Sigmoid colon (tissue), 7 donors: ENCODE measurements around the gene UBE2QL1. TPM values are rescaled to one million over a fixed set of nuclear protein-coding genes. Genes with fewer than 3 reads are reported as not detected.

Experiments
- DNase-seq: peaks from one replicate; pipeline ENCODE4 v3.0.0-alpha.2; 2019
- H3K27ac ChIP-seq, 4 donors: fragments of 200-600 bp; sonication (generic); one replicate each; pipeline ENCODE4 v1.5.1; 2016 to 2019; ENCODE audit warnings: mild to moderate bottlenecking in 1 of 4
- H3K27me3 ChIP-seq, 3 donors: fragments of 200-600 bp; sonication (generic); one replicate each; pipeline ENCODE4 v1.5.1; 2019; ENCODE audit warnings: mild to moderate bottlenecking in 1 of 3
- H3K36me3 ChIP-seq, 4 donors: fragments of 200-600 bp; sonication (generic); one replicate each; pipeline ENCODE4 v1.5.1; 2016 to 2019
- H3K4me1 ChIP-seq, 4 donors: fragments of 200-600 bp; sonication (generic); one replicate each; pipeline ENCODE4 v1.5.1; 2017 to 2019
- H3K4me3 ChIP-seq, 4 donors: fragments of 200-600 bp; sonication (generic); one replicate each; pipeline ENCODE4 v1.5.1; 2017 to 2019; ENCODE audit warnings: mild to moderate bottlenecking in 2 of 4, moderate library complexity in 1 of 4
- H3K9me3 ChIP-seq, 4 donors: fragments of 200-600 bp in 3 of 4; sonication (generic) in 3 of 4; one replicate each; pipeline versions ENCODE4 v1.5.1 to v1.6.1; 2013 to 2019
- EP300 ChIP-seq, 4 donors: sonication (generic); formaldehyde crosslinking; IDR thresholded peaks; one replicate each; pipeline ENCODE4 v1.6.1; 2017; ENCODE audit warnings: antibody characterized with exemption in 4 of 4
- POLR2A ChIP-seq, 2 donors: fragments of 450-650 bp; IDR thresholded peaks; one replicate each; pipeline ENCODE4 v1.6.1; 2016; ENCODE audit warnings: antibody characterized with exemption in 2 of 2, mild to moderate bottlenecking in 2 of 2, moderate library complexity in 2 of 2
- POLR2AphosphoS5 ChIP-seq, 4 donors: sonication (generic); formaldehyde crosslinking; IDR thresholded peaks; one replicate each; pipeline ENCODE4 v1.6.1; 2017; ENCODE audit warnings: antibody characterized with exemption in 4 of 4
- WGBS, 2 donors: extraction: QIAGEN DNeasy Blood & Tissue Kit; methylation state at CpG; one replicate each; pipeline ENCODE4 v1.1.7; 2013; 5-methylcytosine and 5-hydroxymethylcytosine counted together
- intact Hi-C: fragments of 100-400 bp; cut with DNase I; formaldehyde crosslinking; loops from one replicate; pipeline ENCODE4 v1.15.1; 2023
- polyA plus RNA-seq, 3 donors: library from polyadenylated mRNA; stranded (reverse); fragments of 200-250 nt; gene quantifications; one replicate each; pipeline ENCODE4 v1.2.3, GENCODE V29; 2013
- total RNA-seq, 4 donors: library from RNA; depleted of rRNA; stranded (reverse); fragments of >200 nt; gene quantifications; one replicate each; pipeline ENCODE4 v1.1.0, GENCODE V29; 2016
- TF ChIP-seq, protein P1 (sequence below), 4 experiments: fragments of 450-650 bp in 3 of 4; fragments of 200-600 bp in 1 of 4; IDR thresholded peaks; one replicate each; pipeline ENCODE4 v1.5.1; 2016 to 2019; ENCODE audit warnings: antibody characterized with exemption in 4 of 4, mild to moderate bottlenecking in 3 of 4, moderate library complexity in 2 of 4
- donor health status: healthy with polysubstance abuse.
- donor health status: Bipolar disorder and iron deficiency.
- donor health status: healthy.

UBE2QL1 gene
- total and polyA plus RNA-seq, 7 donors = under 0.01 to 5.5 (median 3.6) TPM

DNA sequence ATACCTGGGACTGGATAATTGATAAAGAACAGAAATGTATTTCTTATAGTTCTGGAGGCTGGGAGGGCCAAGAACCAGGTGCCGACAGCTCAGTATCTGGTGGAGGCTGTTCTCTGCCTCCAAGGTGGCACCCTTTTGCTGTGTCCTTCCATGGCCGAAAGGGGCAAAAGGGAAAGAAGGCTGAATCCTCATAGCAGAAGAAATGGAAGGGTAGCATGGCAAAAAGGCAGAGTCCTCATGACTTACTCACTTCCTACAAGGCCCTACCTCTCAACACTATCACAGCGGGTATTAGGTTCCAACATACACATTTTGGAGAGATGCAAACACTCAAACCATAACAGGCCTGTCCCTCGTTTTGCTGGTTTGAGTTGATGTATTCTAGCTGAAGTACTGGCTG lies 45.2 kb upstream of the UBE2QL1 start:
- Histone ChIP-seq H3K27me3 (no peaks in the 10 kb centered on the region), H3K4me3 (no peak overlapping the region), H3K27ac (no peak overlapping the region), H3K36me3 (no peaks in the 10 kb centered on the region), H3K9me3 (no peaks in the 10 kb centered on the region), H3K4me1 (no peaks in the 10 kb centered on the region)
- no peak for DNase-seq
- intact Hi-C loops = no loop called here
- TF ChIP-seq EP300 (IDR thresholded peaks at IDR 0.05) = no peak
- TF ChIP-seq POLR2A (IDR thresholded peaks at IDR 0.05) = no peak
- TF ChIP-seq POLR2AphosphoS5 (IDR thresholded peaks at IDR 0.05) = no peak
- TF ChIP-seq, protein P1, sequence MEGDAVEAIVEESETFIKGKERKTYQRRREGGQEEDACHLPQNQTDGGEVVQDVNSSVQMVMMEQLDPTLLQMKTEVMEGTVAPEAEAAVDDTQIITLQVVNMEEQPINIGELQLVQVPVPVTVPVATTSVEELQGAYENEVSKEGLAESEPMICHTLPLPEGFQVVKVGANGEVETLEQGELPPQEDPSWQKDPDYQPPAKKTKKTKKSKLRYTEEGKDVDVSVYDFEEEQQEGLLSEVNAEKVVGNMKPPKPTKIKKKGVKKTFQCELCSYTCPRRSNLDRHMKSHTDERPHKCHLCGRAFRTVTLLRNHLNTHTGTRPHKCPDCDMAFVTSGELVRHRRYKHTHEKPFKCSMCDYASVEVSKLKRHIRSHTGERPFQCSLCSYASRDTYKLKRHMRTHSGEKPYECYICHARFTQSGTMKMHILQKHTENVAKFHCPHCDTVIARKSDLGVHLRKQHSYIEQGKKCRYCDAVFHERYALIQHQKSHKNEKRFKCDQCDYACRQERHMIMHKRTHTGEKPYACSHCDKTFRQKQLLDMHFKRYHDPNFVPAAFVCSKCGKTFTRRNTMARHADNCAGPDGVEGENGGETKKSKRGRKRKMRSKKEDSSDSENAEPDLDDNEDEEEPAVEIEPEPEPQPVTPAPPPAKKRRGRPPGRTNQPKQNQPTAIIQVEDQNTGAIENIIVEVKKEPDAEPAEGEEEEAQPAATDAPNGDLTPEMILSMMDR (IDR thresholded peaks at IDR 0.05) = no peak
- WGBS, 2 donors = 83 to 88% methylated on average over 4 of the region's 4 CpGs

DNA sequence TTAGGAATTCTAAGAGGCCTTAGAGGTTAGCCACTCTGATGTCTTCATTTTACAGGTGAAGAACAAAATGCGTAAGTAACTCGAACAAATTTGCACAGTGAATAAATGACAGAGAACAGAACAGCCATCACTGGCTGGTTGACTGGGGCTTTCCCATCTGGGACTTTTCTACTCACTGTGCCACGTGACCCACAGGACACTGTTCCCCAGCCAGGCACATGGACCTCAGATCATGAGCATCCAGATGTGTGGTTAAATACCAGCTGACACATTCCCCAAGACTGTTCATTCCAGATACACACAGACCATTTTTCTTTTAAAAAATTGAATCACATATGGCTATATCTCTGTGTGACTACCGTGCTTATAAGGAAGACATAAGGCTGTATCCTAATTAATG lies 44.5 kb upstream of the UBE2QL1 start:
- TF ChIP-seq, protein P1 (IDR thresholded peaks at IDR 0.05) = no peak
- TF ChIP-seq POLR2AphosphoS5 (IDR thresholded peaks at IDR 0.05) = no peak
- no peak for TF ChIP-seq EP300 (IDR thresholded peaks at IDR 0.05)
- TF ChIP-seq POLR2A (IDR thresholded peaks at IDR 0.05) = no peak
- intact Hi-C loops = no loop called here
- Histone ChIP-seq H3K27ac (no peak overlapping the region), H3K9me3 (no peaks in the 10 kb centered on the region), H3K4me1 (no peaks in the 10 kb centered on the region), H3K36me3 (no peaks in the 10 kb centered on the region), H3K4me3 (no peak overlapping the region), H3K27me3 (no peaks in the 10 kb centered on the region)
- WGBS, 2 donors = 84 to 87% methylated on average over 4 of the region's 4 CpGs
- no peak for DNase-seq

DNA sequence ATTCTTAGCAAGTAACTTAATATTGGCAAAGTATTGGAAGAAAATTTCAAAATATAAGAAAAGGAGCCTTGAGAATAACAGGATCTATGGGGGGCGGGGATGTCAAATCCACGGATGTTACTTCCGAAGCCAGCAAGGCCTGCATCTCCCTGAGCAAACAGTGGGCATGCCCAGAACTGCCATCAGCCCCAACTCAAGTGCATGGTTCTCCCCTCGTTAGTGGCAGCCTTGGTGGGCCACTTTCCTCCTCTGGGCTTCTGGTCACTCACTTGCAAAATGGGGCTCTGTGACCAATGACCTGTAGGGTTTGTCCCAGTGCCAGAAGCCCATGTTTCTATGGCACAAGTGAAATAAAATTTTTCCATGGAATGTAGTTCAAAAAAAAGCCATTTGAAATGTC lies 43.1 kb upstream of the UBE2QL1 start:
- no peaks in the 10 kb centered on the region for H3K36me3 ChIP-seq
- H3K4me3 ChIP-seq = no peak overlapping the region
- intact Hi-C loops = no loop called here
- DNase-seq = no peak
- no peaks in the 10 kb centered on the region for H3K9me3 ChIP-seq
- no peaks in the 10 kb centered on the region for H3K4me1 ChIP-seq
- 87 to 89% methylated on average over 4 of the region's 4 CpGs for WGBS, 2 donors
- no peaks in the 10 kb centered on the region for H3K27me3 ChIP-seq
- TF ChIP-seq POLR2A (IDR thresholded peaks at IDR 0.05) (no peak), EP300 (IDR thresholded peaks at IDR 0.05) (no peak), POLR2AphosphoS5 (IDR thresholded peaks at IDR 0.05) (no peak)
- TF ChIP-seq, protein P1 (IDR thresholded peaks at IDR 0.05) = no peak
- H3K27ac ChIP-seq = no peak overlapping the region

DNA sequence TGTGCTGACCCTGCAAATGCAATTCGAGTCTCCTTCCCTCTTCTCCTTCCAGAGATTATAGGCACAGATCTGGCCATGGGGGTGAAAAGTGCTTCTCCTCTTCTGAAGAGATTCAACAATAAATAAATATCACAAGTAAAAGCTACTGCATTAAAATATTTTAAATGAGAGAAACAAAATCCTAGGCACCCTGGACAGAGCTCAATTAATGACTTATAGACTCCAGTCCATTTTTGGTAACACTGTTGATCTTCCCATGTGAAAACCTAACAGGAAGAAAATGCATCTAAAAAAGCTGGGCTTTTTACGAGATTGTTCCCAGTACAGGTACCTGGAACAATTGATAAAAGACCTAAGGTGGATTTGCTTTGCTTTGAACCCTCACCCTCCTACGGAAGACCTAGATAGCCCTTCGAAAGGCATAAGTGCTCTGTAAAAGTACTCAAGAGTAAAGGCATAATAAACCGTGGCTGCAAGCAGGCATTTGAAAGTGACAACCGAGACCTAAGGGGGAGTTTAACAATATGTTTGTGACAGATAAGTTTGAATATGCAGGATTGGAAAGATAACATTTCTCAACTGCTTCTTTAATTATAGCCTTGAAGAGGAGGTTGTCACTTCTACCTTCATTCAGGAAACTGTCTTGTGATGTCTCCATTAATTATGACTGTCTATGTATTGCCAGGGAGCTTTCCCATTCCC lies 41.0 kb upstream of the UBE2QL1 start:
- Histone ChIP-seq H3K27ac (no peak overlapping the region), H3K36me3 (no peaks in the 10 kb centered on the region), H3K4me1 (peaks cover 0 to 1% (median 0%) of the 10 kb centered on the region in 4 donors), H3K27me3 (no peaks in the 10 kb centered on the region), H3K4me3 (no peak overlapping the region), H3K9me3 (no peaks in the 10 kb centered on the region)
- DNase-seq = no peak
- TF ChIP-seq EP300 (IDR thresholded peaks at IDR 0.05) = no peak
- TF ChIP-seq, protein P1 (IDR thresholded peaks at IDR 0.05) = no peak
- no peak for TF ChIP-seq POLR2AphosphoS5 (IDR thresholded peaks at IDR 0.05)
- no peak for TF ChIP-seq POLR2A (IDR thresholded peaks at IDR 0.05)
- intact Hi-C loops = no loop called here
- 51 to 71% methylated on average over 6 of the region's 6 CpGs for WGBS, 2 donors

DNA sequence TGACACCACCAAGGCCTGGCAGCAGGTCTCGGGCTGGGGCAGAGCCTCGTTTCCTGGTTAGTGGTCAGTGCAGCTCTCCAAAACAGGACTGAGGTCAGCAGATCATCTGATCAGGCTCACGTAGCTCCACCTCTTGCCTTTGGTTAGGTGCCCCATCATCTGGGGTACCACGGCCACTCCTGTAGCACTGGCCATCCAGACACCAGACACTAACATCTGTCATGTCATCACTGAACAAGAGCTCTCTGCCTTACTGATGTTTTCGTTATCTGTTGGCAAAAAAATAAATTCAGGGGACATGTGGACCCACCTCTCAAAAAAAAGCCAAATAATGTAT lies 40.4 kb upstream of the UBE2QL1 start:
- Histone ChIP-seq H3K4me1 (peaks cover 0 to 6% (median 0%) of the 10 kb centered on the region in 4 donors), H3K4me3 (no peak overlapping the region), H3K36me3 (no peaks in the 10 kb centered on the region), H3K9me3 (no peaks in the 10 kb centered on the region), H3K27ac (no peak overlapping the region), H3K27me3 (no peaks in the 10 kb centered on the region)
- WGBS, 2 donors = 67 to 77% methylated on average over 5 of the region's 5 CpGs
- no peak for DNase-seq
- intact Hi-C loops = no loop called here
- TF ChIP-seq EP300 (IDR thresholded peaks at IDR 0.05) (no peak), POLR2A (IDR thresholded peaks at IDR 0.05) (no peak), POLR2AphosphoS5 (IDR thresholded peaks at IDR 0.05) (no peak)
- TF ChIP-seq, protein P1 (IDR thresholded peaks at IDR 0.05) = no peak
